BJ (cell line): ENCODE results near the gene YJEFN3. TPM values are rescaled to one million over a fixed set of nuclear protein-coding genes. Genes with fewer than 3 reads are reported as not detected.

Source experiments
- CTCF ChIA-PET: fragments of 350-600 bp; formaldehyde crosslinking; extraction: SDS; loops from one replicate; lab custom pipeline; 2021; ENCODE audit warnings: antibody characterized with exemption, inconsistent platforms; lab: Yijun Ruan, JAX
- POLR2A ChIA-PET: fragments of 300-600 bp; sonication (Branson Sonifier 250); formaldehyde crosslinking; extraction: SDS; loops from one replicate; lab custom pipeline; 2021; ENCODE audit warnings: antibody characterized with exemption; lab: Charles Lee
- DNase-seq: peaks from one replicate; pipeline ENCODE4 v3.0.0-alpha.2; 2011; ENCODE audit warnings: low read depth
- H3K27me3 ChIP-seq: 2 replicates; pipeline ENCODE4 v1.6.0; 2011; ENCODE audit warnings: low read length; ENCODE audit not compliant: control insufficient read depth, insufficient read depth
- H3K36me3 ChIP-seq: 2 replicates; pipeline ENCODE4 v1.5.1; 2011; ENCODE audit warnings: low read length; ENCODE audit not compliant: control insufficient read depth, insufficient read depth
- H3K4me3 ChIP-seq: 2 replicates; pipeline ENCODE4 v1.5.1; 2011; ENCODE audit warnings: low read depth, mild to moderate bottlenecking, control low read depth, low read length
- polyA plus RNA-seq: library from polyadenylated mRNA; depleted of rRNA; stranded (reverse); fragments of >200 nt; gene quantifications from 2 replicates; pipeline ENCODE4 v1.2.3, GENCODE V29; 2011
- TF ChIP-seq, protein P1 (sequence below): IDR thresholded peaks from 2 replicates; pipeline ENCODE4 v1.5.1; 2011; ENCODE audit warnings: low read depth, mild to moderate bottlenecking, control low read depth, inconsistent platforms, low read length, moderate library complexity; ENCODE audit not compliant: insufficient read depth

Gene YJEFN3
- polyA plus RNA-seq, 1 experiment: 1.1 TPM

DNA sequence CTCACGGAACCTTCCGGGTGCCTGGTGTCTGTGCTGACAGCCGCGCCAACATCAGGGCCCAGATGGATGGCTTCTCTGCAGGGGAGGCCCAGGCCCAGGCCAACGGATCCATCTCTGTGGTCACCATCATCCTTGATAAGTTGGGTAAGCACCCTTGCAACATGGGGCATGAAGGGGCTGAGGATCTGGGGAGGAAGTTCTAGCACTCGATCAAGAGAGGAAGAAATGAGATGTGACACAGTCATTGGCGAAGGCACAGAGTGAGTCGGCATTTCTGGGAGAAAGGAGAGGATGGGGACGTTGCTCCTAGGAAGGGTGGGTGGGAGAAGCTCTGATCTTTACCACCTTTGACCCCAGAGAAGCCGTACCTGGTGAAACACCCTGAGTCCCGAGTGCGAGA lies 13.8 kb downstream of the YJEFN3 start:
- ChIA-PET POLR2A (no interaction called here), CTCF (interaction anchor here (2.1 kb wide), 1 partner anchor 11 kb away, joined by 16 read pairs; no protein-coding TSS in a partner anchor)
- TF ChIP-seq, protein P1, sequence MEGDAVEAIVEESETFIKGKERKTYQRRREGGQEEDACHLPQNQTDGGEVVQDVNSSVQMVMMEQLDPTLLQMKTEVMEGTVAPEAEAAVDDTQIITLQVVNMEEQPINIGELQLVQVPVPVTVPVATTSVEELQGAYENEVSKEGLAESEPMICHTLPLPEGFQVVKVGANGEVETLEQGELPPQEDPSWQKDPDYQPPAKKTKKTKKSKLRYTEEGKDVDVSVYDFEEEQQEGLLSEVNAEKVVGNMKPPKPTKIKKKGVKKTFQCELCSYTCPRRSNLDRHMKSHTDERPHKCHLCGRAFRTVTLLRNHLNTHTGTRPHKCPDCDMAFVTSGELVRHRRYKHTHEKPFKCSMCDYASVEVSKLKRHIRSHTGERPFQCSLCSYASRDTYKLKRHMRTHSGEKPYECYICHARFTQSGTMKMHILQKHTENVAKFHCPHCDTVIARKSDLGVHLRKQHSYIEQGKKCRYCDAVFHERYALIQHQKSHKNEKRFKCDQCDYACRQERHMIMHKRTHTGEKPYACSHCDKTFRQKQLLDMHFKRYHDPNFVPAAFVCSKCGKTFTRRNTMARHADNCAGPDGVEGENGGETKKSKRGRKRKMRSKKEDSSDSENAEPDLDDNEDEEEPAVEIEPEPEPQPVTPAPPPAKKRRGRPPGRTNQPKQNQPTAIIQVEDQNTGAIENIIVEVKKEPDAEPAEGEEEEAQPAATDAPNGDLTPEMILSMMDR: no peak
- DNase-seq: no peak
- Histone ChIP-seq H3K4me3 (no peak overlapping the region), H3K36me3 (no peaks in the 10 kb centered on the region), H3K27me3 (peaks cover 3% of the 10 kb centered on the region)

DNA sequence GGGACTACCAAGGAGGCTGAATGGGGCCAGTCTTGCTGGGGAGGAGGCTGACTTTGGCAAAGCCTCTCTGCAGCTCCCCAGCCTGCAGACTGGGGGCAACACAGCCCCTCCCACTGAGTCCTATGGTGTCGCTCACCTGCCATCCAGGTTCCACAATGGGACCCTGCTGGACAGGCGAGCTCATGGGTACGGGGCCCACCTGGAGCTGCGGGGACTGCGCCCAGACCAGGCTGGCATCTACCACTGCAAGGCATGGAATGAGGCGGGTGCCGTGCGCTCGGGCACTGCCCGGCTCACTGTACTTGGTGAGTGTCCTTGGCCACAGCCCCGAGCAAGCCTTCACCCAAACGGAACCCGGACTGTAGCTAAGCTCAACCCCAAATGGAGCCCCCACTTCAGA lies 14.4 kb downstream of the YJEFN3 start:
- POLR2A ChIA-PET: no interaction called here

DNA sequence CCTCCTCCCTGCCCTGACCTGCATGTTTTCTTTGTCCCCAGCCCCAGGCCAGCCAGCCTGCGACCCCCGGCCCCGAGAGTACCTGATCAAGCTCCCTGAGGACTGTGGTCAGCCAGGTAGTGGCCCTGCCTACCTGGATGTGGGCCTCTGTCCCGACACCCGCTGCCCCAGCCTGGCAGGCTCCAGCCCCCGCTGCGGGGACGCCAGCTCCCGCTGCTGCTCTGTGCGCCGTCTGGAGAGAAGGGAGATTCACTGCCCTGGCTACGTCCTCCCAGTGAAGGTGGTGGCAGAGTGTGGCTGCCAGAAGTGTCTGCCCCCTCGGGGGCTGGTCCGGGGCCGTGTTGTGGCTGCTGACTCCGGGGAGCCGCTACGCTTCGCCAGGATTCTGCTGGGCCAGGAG lies 14.9 kb downstream of the YJEFN3 start:
- Histone ChIP-seq H3K27me3 (peaks cover 3% of the 10 kb centered on the region; the same call in 1 of the 2 replicates), H3K36me3 (no peaks in the 10 kb centered on the region), H3K4me3 (no peak overlapping the region)
- POLR2A ChIA-PET: no interaction called here
- DNase-seq: no peak
- TF ChIP-seq, protein P1: no peak
- CTCF ChIA-PET: interaction anchor here (2.1 kb wide), 1 partner anchor 10 kb away, joined by 16 read pairs; no protein-coding TSS in a partner anchor

More for the DNA sequence above, 14.4 kb downstream of the YJEFN3 start:
- Histone ChIP-seq H3K36me3 (no peaks in the 10 kb centered on the region), H3K27me3 (peaks cover 3% of the 10 kb centered on the region; the same call in 1 of the 2 replicates), H3K4me3 (no peak overlapping the region)
- no peak for DNase-seq
- TF ChIP-seq, protein P1: no peak
- CTCF ChIA-PET: interaction anchor here (2.1 kb wide), 1 partner anchor 10 kb away, joined by 16 read pairs; no protein-coding TSS in a partner anchor

DNA sequence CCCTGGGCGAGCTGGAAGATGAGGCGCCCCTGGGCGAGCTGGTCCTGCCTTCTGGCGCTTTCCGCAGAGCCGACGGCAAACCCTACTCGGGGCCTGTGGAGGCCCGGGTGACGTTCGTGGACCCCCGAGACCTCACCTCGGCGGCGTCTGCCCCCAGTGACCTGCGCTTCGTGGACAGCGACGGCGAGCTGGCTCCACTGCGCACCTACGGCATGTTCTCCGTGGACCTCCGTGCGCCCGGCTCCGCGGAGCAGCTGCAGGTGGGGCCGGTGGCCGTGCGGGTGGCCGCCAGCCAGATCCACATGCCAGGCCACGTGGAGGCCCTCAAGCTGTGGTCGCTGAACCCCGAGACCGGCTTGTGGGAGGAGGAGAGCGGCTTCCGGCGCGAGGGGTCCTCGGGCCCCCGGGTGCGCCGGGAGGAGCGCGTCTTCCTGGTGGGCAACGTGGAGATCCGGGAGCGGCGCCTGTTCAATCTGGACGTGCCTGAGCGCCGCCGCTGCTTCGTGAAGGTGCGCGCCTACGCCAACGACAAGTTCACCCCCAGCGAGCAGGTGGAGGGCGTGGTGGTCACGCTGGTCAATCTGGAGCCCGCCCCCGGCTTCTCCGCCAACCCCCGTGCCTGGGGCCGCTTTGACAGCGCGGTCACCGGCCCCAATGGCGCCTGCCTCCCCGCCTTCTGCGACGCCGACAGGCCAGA lies 15.7 kb downstream of the YJEFN3 start:
- no peaks in the 10 kb centered on the region; the same call in 1 of the 2 replicates for H3K27me3 ChIP-seq
- TF ChIP-seq, protein P1: no peak
- H3K4me3 ChIP-seq: no peak overlapping the region
- ChIA-PET CTCF (interaction anchor here (2.1 kb wide), 1 partner anchor 9 kb away, joined by 16 read pairs; no protein-coding TSS in a partner anchor), POLR2A (no interaction called here)
- DNase-seq: no peak
- H3K36me3 ChIP-seq: no peaks in the 10 kb centered on the region

DNA sequence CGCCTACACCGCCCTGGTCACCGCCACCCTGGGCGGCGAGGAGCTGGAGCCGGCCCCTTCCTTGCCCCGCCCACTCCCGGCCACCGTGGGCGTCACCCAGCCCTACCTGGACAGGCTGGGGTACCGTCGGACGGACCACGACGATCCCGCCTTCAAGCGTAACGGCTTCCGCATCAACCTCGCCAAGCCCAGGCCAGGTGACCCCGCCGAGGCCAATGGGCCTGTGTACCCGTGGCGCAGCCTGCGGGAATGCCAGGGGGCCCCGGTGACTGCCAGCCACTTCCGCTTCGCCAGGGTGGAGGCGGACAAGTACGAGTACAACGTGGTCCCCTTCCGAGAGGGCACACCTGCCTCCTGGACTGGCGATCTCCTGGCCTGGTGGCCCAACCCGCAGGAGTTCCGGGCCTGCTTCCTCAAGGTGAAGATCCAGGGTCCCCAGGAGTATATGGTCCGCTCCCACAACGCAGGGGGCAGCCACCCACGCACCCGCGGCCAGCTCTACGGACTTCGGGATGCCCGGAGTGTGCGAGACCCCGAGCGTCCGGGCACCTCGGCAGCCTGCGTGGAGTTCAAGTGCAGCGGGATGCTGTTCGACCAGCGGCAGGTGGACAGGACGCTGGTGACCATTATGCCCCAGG lies 16.4 kb downstream of the YJEFN3 start:
- H3K36me3 ChIP-seq: no peaks in the 10 kb centered on the region
- DNase-seq: no peak
- CTCF ChIA-PET: no interaction called here
- TF ChIP-seq, protein P1: no peak
- H3K4me3 ChIP-seq: no peak overlapping the region
- POLR2A ChIA-PET: no interaction called here
- no peaks in the 10 kb centered on the region; the same call in 1 of the 2 replicates for H3K27me3 ChIP-seq
